ENCODE results near the gene LRIG3. TPM values are rescaled to one million over a fixed set of nuclear protein-coding genes. Genes with fewer than 3 reads are reported as not detected.

LRIG3 gene
- polyA plus RNA-seq, 3 donors, result not detected

DNA sequence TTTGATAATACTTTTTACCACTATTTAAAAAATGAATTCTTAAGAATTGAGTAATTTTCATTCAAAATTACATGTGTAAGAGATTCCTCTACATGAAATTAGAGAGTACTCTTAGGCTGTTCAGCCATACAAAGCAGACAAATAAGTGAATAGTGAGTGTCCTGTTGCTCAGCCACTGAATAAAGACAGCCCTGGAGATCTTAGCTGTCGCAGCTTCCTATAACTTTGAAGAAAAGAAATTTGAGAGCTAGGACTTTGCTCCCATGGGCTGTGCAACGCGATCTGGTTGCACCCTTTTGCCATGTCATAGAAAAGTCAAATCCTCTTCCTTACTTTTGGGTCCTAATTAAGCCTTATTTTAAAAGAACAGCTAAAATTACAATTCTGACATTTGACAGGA, 40.9 kb upstream of the LRIG3 start:
- no peak for TF ChIP-seq CTCF (IDR thresholded peaks at IDR 0.05)
- Mint-ChIP-seq H3K27ac (no peak overlapping the region), H3K4me1 (no peaks in the 10 kb centered on the region), H3K4me3 (no peak overlapping the region), H3K36me3 (no peaks in the 10 kb centered on the region), H3K9me3 (peaks cover 0 to 18% (median 2%) of the 10 kb centered on the region in 7 donors), H3K27me3 (ENCODE audit: low read depth in 3 of 3) (no peaks in the 10 kb centered on the region)
- H3K9me3 ChIP-seq (replicated peaks in 1 of 2; ENCODE audit: control insufficient read depth in 1 of 2, insufficient read depth in 1 of 2, low read length in 2 of 2), result peaks cover 0 to 10% of the 10 kb centered on the region in 2 donors
- DNase-seq, result no peak
- H4K20me1 ChIP-seq (ENCODE audit: insufficient read depth, low read length), result no peaks in the 10 kb centered on the region
- no peaks in the 10 kb centered on the region for H3K27me3 ChIP-seq (ENCODE audit: control insufficient read depth in 2 of 2, insufficient read depth in 2 of 2, low read length in 2 of 2)
- no peak overlapping the region for H3K9ac ChIP-seq (ENCODE audit: insufficient read depth, low read length, poor library complexity, severe bottlenecking)
- no peak overlapping the region for H2AFZ ChIP-seq (ENCODE audit: insufficient read depth, low read depth, low read length, poor library complexity, severe bottlenecking)
- intact Hi-C loops (cut with micrococcal nuclease), result no loop called here
- H3K36me3 ChIP-seq (replicated peaks in 1 of 2; ENCODE audit: control insufficient read depth in 1 of 2, insufficient read depth in 2 of 2, low read length in 2 of 2), result no peaks in the 10 kb centered on the region
- H3K4me1 ChIP-seq (ENCODE audit: control insufficient read depth in 1 of 2, insufficient read depth in 2 of 2, low read length in 2 of 2), result no peaks in the 10 kb centered on the region
- no peak overlapping the region for H3K4me3 ChIP-seq (replicated peaks in 1 of 3; ENCODE audit: low read depth in 2 of 3, low read length in 3 of 3)
- H3K79me2 ChIP-seq (ENCODE audit: insufficient read depth, low read length), result no peaks in the 10 kb centered on the region
- no peak overlapping the region for H3K4me2 ChIP-seq (replicated peaks; ENCODE audit: extremely low read depth, low read length, poor library complexity, severe bottlenecking)
- 63% methylated on average over 3 of the region's 3 CpGs for WGBS (ENCODE audit: insufficient coverage)
- no peak overlapping the region for H3K27ac ChIP-seq (ENCODE audit: low read depth in 1 of 2, low read length in 2 of 2)

DNA sequence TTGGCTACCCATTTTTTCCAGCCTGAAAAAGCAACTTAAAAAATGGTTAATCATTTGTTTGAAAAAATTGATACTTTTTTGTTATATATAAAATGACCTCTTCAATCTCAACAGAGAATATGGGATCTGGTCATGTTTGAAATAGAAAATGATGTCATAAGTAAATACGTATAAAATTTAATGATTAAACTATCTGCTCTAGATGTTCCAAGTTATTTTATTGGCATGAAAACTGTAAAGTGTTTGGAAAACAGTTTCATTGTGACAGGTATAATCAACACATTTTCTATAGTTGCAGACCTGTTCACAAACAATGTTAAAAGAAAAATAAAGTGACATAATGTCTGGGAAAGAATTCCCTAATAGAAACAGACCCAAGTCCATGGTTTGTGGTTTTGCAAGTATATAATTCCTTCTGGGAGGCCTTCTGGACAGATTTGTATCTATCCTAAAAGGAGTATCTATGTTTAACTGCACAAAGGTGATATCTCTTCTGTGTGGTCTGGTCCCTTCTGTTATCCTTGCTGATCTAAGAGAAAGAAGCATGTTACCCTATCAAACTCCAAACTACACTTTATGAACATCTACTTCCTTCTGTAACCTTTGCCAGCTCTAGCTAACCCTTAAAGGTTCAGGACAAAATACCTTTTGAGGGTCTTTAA, 39.5 kb upstream of the LRIG3 start:
- intact Hi-C loops (cut with micrococcal nuclease), result no loop called here
- H3K27ac ChIP-seq (ENCODE audit: low read depth in 1 of 2, low read length in 2 of 2), result no peak overlapping the region
- H3K4me1 ChIP-seq (ENCODE audit: control insufficient read depth in 1 of 2, insufficient read depth in 2 of 2, low read length in 2 of 2), result no peaks in the 10 kb centered on the region
- H3K9me3 ChIP-seq (replicated peaks in 1 of 2; ENCODE audit: control insufficient read depth in 1 of 2, insufficient read depth in 1 of 2, low read length in 2 of 2), result peaks cover 0 to 6% of the 10 kb centered on the region in 2 donors
- no peaks in the 10 kb centered on the region for H3K36me3 Mint-ChIP-seq
- no peaks in the 10 kb centered on the region for H3K27me3 Mint-ChIP-seq (ENCODE audit: low read depth in 3 of 3)
- no CpG with 5 or more reads among the region's 1 CpG for WGBS (ENCODE audit: insufficient coverage)
- H3K27me3 ChIP-seq (ENCODE audit: control insufficient read depth in 2 of 2, insufficient read depth in 2 of 2, low read length in 2 of 2), result no peaks in the 10 kb centered on the region
- no peak overlapping the region for H3K4me3 ChIP-seq (replicated peaks in 1 of 3; ENCODE audit: low read depth in 2 of 3, low read length in 3 of 3)
- no peaks in the 10 kb centered on the region for H3K4me1 Mint-ChIP-seq
- H3K79me2 ChIP-seq (ENCODE audit: insufficient read depth, low read length), result no peaks in the 10 kb centered on the region
- no peak for DNase-seq
- no peak overlapping the region for H3K4me3 Mint-ChIP-seq
- no peak overlapping the region for H3K27ac Mint-ChIP-seq
- H3K9ac ChIP-seq (ENCODE audit: insufficient read depth, low read length, poor library complexity, severe bottlenecking), result no peak overlapping the region
- no peaks in the 10 kb centered on the region for H3K36me3 ChIP-seq (replicated peaks in 1 of 2; ENCODE audit: control insufficient read depth in 1 of 2, insufficient read depth in 2 of 2, low read length in 2 of 2)
- TF ChIP-seq CTCF (IDR thresholded peaks at IDR 0.05), result no peak
- no peak overlapping the region for H3K4me2 ChIP-seq (replicated peaks; ENCODE audit: extremely low read depth, low read length, poor library complexity, severe bottlenecking)
- H4K20me1 ChIP-seq (ENCODE audit: insufficient read depth, low read length), result no peaks in the 10 kb centered on the region
- H3K9me3 Mint-ChIP-seq, result peaks cover 0 to 18% (median 0%) of the 10 kb centered on the region in 7 donors
- no peak overlapping the region for H2AFZ ChIP-seq (ENCODE audit: insufficient read depth, low read depth, low read length, poor library complexity, severe bottlenecking)
